ENCODE measurements around the gene ARHGEF16.

- TF ChIP-seq CTCF (conservative IDR thresholded peaks at IDR 0.05 in 1 of 2, IDR thresholded peaks at IDR 0.05 in 1 of 2; ENCODE audit: extremely low read depth in 1 of 2, insufficient read depth in 1 of 2, low read depth in 1 of 2, low read length in 2 of 2) (no peak), EZH2 (IDR thresholded peaks at IDR 0.05; ENCODE audit: borderline replicate concordance, low read length) (no peak)
These were observed 10.7 kb upstream of the ARHGEF16 start for GRCh38 chr1:3443807-3444206.
